HFF-Myc (cell line): Measurements from ENCODE around the gene GAS7.

Experiments
- DNase-seq: peaks from one replicate; pipeline ENCODE4 v3.0.0-alpha.2; 2011; ENCODE audit warnings: low read depth; ENCODE audit errors: extremely low read depth
- H3K4me3 ChIP-seq: replicated peaks from 2 replicates; pipeline ENCODE4 v1.5.1; 2011; ENCODE audit warnings: low read depth, mild to moderate bottlenecking, control low read depth, low read length
- TF ChIP-seq, protein P1 (sequence below): IDR thresholded peaks from 2 replicates; pipeline ENCODE4 v1.5.1; 2012; ENCODE audit warnings: mild to moderate bottlenecking, low read depth, low read length, control low read depth; ENCODE audit errors: missing control alignments

Gene GAS7

DNA sequence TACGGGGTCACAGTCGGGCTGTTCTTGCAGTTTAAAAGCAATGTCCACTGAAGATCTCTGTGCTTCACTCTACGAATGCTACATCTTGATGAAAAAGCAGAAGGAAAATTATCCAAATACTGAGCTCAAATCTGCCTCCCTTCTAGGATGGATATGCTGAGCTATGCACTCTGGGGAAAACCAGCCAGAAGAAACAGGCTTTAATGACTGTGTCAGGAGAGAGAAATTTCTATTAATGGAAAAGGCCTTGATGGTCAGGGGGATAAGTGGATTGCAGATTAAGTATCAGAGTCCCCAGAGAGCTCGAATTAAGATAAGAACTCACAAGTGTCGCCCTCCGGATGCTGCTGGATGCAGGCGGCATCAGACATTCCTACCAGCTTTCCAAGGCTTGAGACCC, 253.7 kb downstream of the GAS7 start:
- no peak for DNase-seq
- no peak overlapping the region for H3K4me3 ChIP-seq
- TF ChIP-seq, protein P1, sequence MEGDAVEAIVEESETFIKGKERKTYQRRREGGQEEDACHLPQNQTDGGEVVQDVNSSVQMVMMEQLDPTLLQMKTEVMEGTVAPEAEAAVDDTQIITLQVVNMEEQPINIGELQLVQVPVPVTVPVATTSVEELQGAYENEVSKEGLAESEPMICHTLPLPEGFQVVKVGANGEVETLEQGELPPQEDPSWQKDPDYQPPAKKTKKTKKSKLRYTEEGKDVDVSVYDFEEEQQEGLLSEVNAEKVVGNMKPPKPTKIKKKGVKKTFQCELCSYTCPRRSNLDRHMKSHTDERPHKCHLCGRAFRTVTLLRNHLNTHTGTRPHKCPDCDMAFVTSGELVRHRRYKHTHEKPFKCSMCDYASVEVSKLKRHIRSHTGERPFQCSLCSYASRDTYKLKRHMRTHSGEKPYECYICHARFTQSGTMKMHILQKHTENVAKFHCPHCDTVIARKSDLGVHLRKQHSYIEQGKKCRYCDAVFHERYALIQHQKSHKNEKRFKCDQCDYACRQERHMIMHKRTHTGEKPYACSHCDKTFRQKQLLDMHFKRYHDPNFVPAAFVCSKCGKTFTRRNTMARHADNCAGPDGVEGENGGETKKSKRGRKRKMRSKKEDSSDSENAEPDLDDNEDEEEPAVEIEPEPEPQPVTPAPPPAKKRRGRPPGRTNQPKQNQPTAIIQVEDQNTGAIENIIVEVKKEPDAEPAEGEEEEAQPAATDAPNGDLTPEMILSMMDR, result no peak

DNA sequence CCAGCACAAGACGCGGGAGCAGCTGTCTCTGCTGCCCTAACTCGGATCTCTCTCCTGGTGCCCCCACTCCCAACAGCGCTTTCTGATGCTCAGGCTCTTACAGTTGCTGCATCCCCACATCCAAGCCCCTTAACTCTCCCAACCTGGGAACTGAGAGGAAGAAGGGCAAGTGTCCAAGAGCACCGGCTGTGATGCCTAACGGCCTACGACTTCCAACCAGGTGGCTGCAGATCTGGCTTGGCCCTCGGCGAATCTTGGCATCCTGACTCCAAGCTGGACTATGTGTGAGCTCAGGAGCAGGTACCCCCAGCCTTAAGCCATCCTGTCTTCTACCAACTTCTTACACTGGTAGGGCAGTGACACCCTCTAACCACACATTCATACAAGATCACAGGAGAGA, 255.1 kb downstream of the GAS7 start:
- TF ChIP-seq, protein P1, result no peak
- DNase-seq, result no peak
- H3K4me3 ChIP-seq, result no peak overlapping the region

DNA sequence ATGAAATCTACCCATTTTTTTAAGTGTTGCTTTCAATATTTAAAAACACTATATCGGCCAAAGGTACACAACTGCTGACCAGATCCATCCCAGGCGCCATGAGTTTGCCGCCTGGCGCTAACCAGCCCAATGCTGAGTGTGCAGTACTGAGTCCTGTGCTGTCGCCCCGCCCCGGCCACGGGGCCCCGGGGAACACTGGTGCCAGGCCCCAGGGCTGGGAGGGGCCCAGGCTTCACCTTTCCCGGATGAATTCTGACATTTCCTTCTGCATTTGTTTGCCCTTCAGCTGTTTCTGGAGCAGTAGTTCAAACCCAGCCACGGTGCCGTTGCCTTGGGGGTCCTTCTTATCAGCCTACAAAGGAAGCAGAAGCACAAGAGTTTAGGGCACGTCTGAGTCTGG, 255.5 kb downstream of the GAS7 start:
- DNase-seq, result no peak
- no peak overlapping the region for H3K4me3 ChIP-seq
- TF ChIP-seq, protein P1, result no peak

DNA sequence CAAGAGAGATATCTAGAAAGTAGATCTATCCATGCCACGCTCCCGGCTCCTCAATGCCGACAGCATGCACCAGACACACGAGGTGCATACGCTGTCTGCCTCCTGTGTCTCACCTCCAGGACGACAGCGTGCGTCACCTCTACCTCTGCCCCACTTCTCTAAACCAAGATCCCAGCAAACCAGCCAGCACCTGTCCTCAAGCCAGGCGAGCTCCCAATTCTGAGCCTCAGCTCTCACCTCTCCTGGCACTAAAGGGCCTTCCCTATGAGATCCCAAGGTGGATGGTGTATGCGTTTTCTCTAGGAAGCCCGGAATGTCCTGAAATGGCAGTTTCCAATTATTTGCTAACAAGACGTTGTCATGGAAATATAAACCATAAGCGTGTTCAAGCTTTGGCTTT, 257.1 kb downstream of the GAS7 start:
- no peak overlapping the region for H3K4me3 ChIP-seq
- TF ChIP-seq, protein P1, result no peak
- no peak for DNase-seq

DNA sequence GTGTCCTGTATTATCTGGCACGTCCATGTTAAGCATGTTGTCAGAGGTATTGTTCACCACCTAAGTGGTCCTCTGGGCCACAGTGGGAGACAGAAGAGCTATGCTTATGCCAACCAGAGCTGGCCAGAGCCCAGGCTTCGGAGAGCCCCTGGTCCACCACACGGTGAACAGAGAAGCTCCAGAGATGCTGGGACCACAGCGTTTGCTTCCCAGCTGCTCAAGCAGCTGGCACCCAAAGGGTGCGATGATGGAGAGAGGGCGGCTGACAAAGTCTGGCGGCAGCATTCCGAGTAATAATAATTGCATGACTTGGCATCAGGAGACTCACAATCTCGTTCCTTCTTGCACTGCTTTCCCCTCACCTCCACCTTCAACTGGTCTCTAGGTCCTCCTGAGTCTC, 257.6 kb downstream of the GAS7 start:
- no peak for DNase-seq
- no peak overlapping the region for H3K4me3 ChIP-seq
- TF ChIP-seq, protein P1, result no peak

DNA sequence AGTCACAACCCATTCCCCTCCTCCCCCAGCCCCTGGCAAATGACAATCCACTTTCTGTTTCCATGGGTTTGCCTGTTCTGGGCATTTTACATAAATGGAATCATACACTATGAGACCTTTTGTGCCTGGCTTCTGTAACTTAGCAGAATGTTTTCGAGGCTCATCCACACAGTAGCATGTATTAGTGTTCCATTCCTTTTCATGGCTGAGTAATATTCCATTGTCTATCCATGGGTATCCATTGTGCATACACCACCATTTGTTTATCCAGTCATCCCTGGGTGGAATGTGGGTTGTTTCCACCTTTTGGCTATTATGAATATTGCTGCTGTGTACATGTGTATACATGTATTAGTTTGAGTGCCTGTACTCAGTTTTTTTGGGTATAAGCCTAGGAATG, 259.6 kb downstream of the GAS7 start:
- DNase-seq, result no peak
- TF ChIP-seq, protein P1, result no peak
- no peak overlapping the region for H3K4me3 ChIP-seq

DNA sequence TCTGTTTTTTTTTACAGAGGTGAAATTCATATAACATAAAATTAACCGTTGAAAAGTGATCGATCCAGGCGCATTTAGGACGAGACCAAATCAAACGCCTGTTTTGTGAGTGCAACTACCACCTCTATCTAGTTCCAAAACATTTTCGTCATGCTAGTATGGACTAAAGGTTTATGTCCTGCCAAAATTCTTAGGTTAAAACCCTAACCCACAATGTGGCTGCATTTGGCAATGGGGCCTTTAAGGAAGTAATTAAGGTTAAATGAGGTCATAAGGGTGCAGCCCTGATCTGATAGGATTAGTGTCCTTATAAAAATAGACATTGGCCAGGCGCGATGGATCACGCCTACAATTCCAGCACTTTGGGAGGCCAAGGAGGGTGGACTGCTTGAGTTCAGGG, 260.5 kb downstream of the GAS7 start:
- no peak overlapping the region for H3K4me3 ChIP-seq
- no peak for DNase-seq
- TF ChIP-seq, protein P1, result no peak
